HCT116 (cell line): ENCODE data around the gene SYNE2. TPM values are rescaled to one million over a fixed set of nuclear protein-coding genes. Genes with fewer than 3 reads are reported as not detected.

Source experiments
- ATAC-seq: fragments of 200-7000 bp; cut with Tn5 transposase; 2 replicates; pipeline ENCODE4 v1.9.1; 2020; ENCODE audit warnings: mild to moderate bottlenecking, moderate library complexity
- BruUV-seq: library from RNA; stranded (reverse); fragments of 400-500 nt; replicated peaks from 2 replicates; lab custom pipeline; 2021; lab: Mats Ljungman, UMichigan
- CTCF ChIA-PET: fragments of 300-600 bp; sonication (Branson Sonifier 250); formaldehyde crosslinking; loops from one replicate; lab custom pipeline; 2021; ENCODE audit warnings: antibody characterized with exemption; lab: Charles Lee
- POLR2A ChIA-PET: fragments of 300-600, 350-600 bp; sonication (Branson Sonifier 250); formaldehyde crosslinking; loops from one replicate; lab custom pipeline; 2021; ENCODE audit warnings: antibody characterized with exemption; lab: Charles Lee
- RAD21 ChIA-PET, 2 experiments: fragments of 300-600 bp; sonication (Branson Sonifier 250); formaldehyde crosslinking; loops; one replicate each; lab custom pipeline; 2023; ENCODE audit warnings: low total read pairs in 2 of 2; ENCODE audit not compliant: uncharacterized antibody in 2 of 2, unreplicated experiment in 2 of 2, low non-redundant PET in 1 of 2; lab: Charles Lee
- DNase-seq: peaks from one replicate; pipeline ENCODE4 v3.0.0-alpha.2; 2010; ENCODE audit warnings: low read depth, low spot score
- H2AFZ ChIP-seq: fragments of 200-600 bp; shearing (Covaris generic), sonication (generic); 2 replicates; pipeline ENCODE4 v1.6.1; 2017; ENCODE audit warnings: low read depth, mixed run types, mixed read lengths, antibody characterized with exemption, low read length; ENCODE audit not compliant: poor library complexity, severe bottlenecking
- H3K27ac ChIP-seq: 2 replicates; pipeline ENCODE4 v1.5.1; 2012; ENCODE audit warnings: low read depth, low read length
- H3K27me3 ChIP-seq: fragments of 200-600 bp; sonication (generic); 2 replicates; pipeline ENCODE4 v1.6.1; 2016; ENCODE audit warnings: mixed run types, low read length, mixed read lengths; ENCODE audit not compliant: insufficient read depth
- H3K36me3 ChIP-seq, 2 experiments: fragments of 200-500 bp in 1 of 2; fragments of 200-600 bp in 1 of 2; sonication (Bioruptor generic) in 1 of 2; sonication (generic) in 1 of 2; 2 replicates each; pipeline versions ENCODE4 v1.5.1 to v1.6.1; 2014 to 2016; ENCODE audit warnings: low read length in 2 of 2, inconsistent platforms in 1 of 2, mixed read lengths in 1 of 2, mixed run types in 1 of 2; ENCODE audit not compliant: insufficient read depth in 2 of 2, control insufficient read depth in 1 of 2
- H3K4me1 ChIP-seq, 2 experiments: fragments of 200-600 bp in 1 of 2; sonication (generic) in 1 of 2; 2 replicates each; pipeline versions ENCODE4 v1.5.1 to v1.6.1; 2012 to 2017; ENCODE audit warnings: low read length in 2 of 2, inconsistent platforms in 1 of 2, mild to moderate bottlenecking in 1 of 2, mixed read lengths in 1 of 2, mixed run types in 1 of 2, moderate library complexity in 1 of 2; ENCODE audit not compliant: insufficient read depth in 2 of 2, control insufficient read depth in 1 of 2
- H3K4me2 ChIP-seq: fragments of 200-600 bp; sonication (generic); 2 replicates; pipeline ENCODE4 v1.6.1; 2017; ENCODE audit warnings: mixed run types, low read length, mixed read lengths
- H3K4me3 ChIP-seq, 2 experiments: fragments of 200-600 bp in 1 of 2; sonication (generic) in 1 of 2; replicated peaks in 1 of 2; 2 replicates each; pipeline ENCODE4 v1.5.1; 2011 to 2016; ENCODE audit warnings: low read length in 2 of 2, control low read depth in 1 of 2, low read depth in 1 of 2, mild to moderate bottlenecking in 1 of 2, mixed read lengths in 1 of 2, mixed run types in 1 of 2
- H3K79me2 ChIP-seq: fragments of 200-600 bp; sonication (generic); 2 replicates; pipeline ENCODE4 v1.6.1; 2017; ENCODE audit warnings: mild to moderate bottlenecking, mixed run types, low read length, moderate library complexity, mixed read lengths; ENCODE audit not compliant: insufficient read depth
- H3K9ac ChIP-seq: fragments of 200-600 bp; sonication (generic); 2 replicates; pipeline ENCODE4 v1.6.1; 2016; ENCODE audit warnings: low read length, mixed read lengths
- H3K9me2 ChIP-seq: fragments of 200-600 bp; sonication (generic), shearing (Covaris generic); 2 replicates; pipeline ENCODE4 v1.6.1; 2017; ENCODE audit warnings: mixed run types, mild to moderate bottlenecking, moderate library complexity; ENCODE audit not compliant: insufficient read depth
- H3K9me3 ChIP-seq, 2 experiments: fragments of 200-500 bp in 1 of 2; fragments of 200-600 bp in 1 of 2; sonication (Bioruptor generic) in 1 of 2; sonication (generic) in 1 of 2; 2 replicates each; pipeline ENCODE4 v1.6.1; 2014 to 2017; ENCODE audit warnings: low read length in 2 of 2, mixed read lengths in 2 of 2, inconsistent platforms in 1 of 2, low read depth in 1 of 2, mild to moderate bottlenecking in 1 of 2, mixed run types in 1 of 2, moderate library complexity in 1 of 2; ENCODE audit not compliant: control insufficient read depth in 1 of 2, insufficient read depth in 1 of 2
- H4K20me1 ChIP-seq: fragments of 200-600 bp; sonication (generic), shearing (Covaris generic); 2 replicates; pipeline ENCODE4 v1.6.1; 2017; ENCODE audit warnings: mixed run types, mild to moderate bottlenecking, moderate library complexity; ENCODE audit not compliant: insufficient read depth
- CEBPB ChIP-seq: IDR thresholded peaks from 2 replicates; pipeline ENCODE4 v1.6.1; 2012; ENCODE audit warnings: low read depth
- EGR1 ChIP-seq: IDR thresholded peaks from 2 replicates; pipeline ENCODE4 v1.6.1; 2012; ENCODE audit warnings: low read depth
- EZH2 ChIP-seq: fragments of 200-600 bp; sonication (generic); IDR thresholded peaks from 2 replicates; pipeline ENCODE4 v1.6.1; 2017; ENCODE audit warnings: antibody characterized with exemption, mixed run types
- JUND ChIP-seq: IDR thresholded peaks from 2 replicates; pipeline ENCODE4 v1.6.1; 2012
- POLR2A ChIP-seq: IDR thresholded peaks from 2 replicates; pipeline ENCODE4 v1.7.0; 2011; ENCODE audit warnings: borderline replicate concordance; ENCODE audit not compliant: insufficient read depth, insufficient read length; ENCODE audit errors: extremely low read depth
- SRF ChIP-seq: IDR thresholded peaks from 2 replicates; pipeline ENCODE4 v1.6.1; 2012; ENCODE audit warnings: low read depth
- TCF7L2 ChIP-seq: IDR thresholded peaks from 2 replicates; pipeline ENCODE4 v1.7.0; 2011; ENCODE audit warnings: borderline replicate concordance, inconsistent platforms; ENCODE audit not compliant: insufficient read depth, insufficient read length; ENCODE audit errors: extremely low read depth
- YY1 ChIP-seq: IDR thresholded peaks from 2 replicates; pipeline ENCODE4 v1.6.1; 2011; ENCODE audit warnings: low read length, low read depth, moderate library complexity, mild to moderate bottlenecking; ENCODE audit not compliant: insufficient replicate concordance; ENCODE audit errors: extremely low read depth
- ZFX ChIP-seq: fragments of 450-650 bp; IDR thresholded peaks from 2 replicates; pipeline ENCODE4 v1.6.1; 2017
- intact Hi-C: fragments of 100-400 bp; cut with micrococcal nuclease; formaldehyde crosslinking; loops from 2 replicates; pipeline ENCODE4 v1.10.0; 2022
- total RNA-seq: library from RNA; stranded (reverse); gene quantifications from one replicate; pipeline ENCODE4 v1.2.1, GENCODE V29; 2021; ENCODE audit not compliant: unreplicated experiment
- TF ChIP-seq, protein P1 (sequence below), 3 experiments: fragments of 200-600 bp in 1 of 3; sonication (generic) in 1 of 3; IDR thresholded peaks in 2 of 3; conservative IDR thresholded peaks in 1 of 3; 2 replicates each; pipeline ENCODE4 v1.5.1; 2012 to 2017; ENCODE audit warnings: low read depth in 2 of 3, low read length in 2 of 3, antibody characterized with exemption in 1 of 3, borderline replicate concordance in 1 of 3, control low read depth in 1 of 3, mild to moderate bottlenecking in 1 of 3, mixed read lengths in 1 of 3, mixed run types in 1 of 3, moderate library complexity in 1 of 3; ENCODE audit not compliant: insufficient read depth in 1 of 3
- TF ChIP-seq, protein P2 (sequence below): IDR thresholded peaks from 2 replicates; pipeline ENCODE4 v1.6.1; 2012
- TF ChIP-seq, protein P3 (sequence below): IDR thresholded peaks from 2 replicates; pipeline ENCODE4 v1.6.1; 2011; ENCODE audit warnings: mild to moderate bottlenecking, low read length, moderate library complexity; ENCODE audit not compliant: insufficient replicate concordance; ENCODE audit errors: extremely low read depth
- TF ChIP-seq, protein P4 (sequence below): IDR thresholded peaks from 2 replicates; pipeline ENCODE4 v1.6.1; 2012; ENCODE audit warnings: low read depth
- TF ChIP-seq, protein P5 (sequence below): IDR thresholded peaks from 2 replicates; pipeline ENCODE4 v1.6.1; 2012

The SYNE2 gene
- total RNA-seq, 1 experiment from 2014 or later = 28.8 TPM

DNA sequence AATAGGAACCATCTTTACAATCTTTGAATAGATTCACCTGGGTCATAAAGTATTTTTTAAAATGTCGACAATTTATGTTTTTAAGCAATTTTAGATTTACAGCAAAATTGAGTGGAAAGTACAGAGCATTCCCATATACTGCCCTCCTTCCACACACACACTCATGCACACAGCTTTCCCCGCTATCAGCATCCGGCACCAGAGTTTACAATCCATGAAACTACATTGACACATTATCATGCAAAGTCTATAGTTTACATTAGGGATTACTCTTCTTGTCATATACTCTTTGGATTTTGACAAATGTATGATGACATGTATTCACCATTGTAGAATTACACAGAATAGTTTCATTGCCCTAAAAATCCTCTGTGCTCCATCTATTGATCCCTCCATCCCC is 9.0 kb upstream of the SYNE2 start:
- H3K4me1 ChIP-seq = no peaks in the 10 kb centered on the region
- H3K9ac ChIP-seq = no peak overlapping the region
- H2AFZ ChIP-seq = no peak overlapping the region
- no peaks in the 10 kb centered on the region for H3K79me2 ChIP-seq
- intact Hi-C loops = no loop called here
- ATAC-seq = no peak
- TF ChIP-seq TCF7L2 = no peak
- TF ChIP-seq, protein P1, sequence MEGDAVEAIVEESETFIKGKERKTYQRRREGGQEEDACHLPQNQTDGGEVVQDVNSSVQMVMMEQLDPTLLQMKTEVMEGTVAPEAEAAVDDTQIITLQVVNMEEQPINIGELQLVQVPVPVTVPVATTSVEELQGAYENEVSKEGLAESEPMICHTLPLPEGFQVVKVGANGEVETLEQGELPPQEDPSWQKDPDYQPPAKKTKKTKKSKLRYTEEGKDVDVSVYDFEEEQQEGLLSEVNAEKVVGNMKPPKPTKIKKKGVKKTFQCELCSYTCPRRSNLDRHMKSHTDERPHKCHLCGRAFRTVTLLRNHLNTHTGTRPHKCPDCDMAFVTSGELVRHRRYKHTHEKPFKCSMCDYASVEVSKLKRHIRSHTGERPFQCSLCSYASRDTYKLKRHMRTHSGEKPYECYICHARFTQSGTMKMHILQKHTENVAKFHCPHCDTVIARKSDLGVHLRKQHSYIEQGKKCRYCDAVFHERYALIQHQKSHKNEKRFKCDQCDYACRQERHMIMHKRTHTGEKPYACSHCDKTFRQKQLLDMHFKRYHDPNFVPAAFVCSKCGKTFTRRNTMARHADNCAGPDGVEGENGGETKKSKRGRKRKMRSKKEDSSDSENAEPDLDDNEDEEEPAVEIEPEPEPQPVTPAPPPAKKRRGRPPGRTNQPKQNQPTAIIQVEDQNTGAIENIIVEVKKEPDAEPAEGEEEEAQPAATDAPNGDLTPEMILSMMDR (IDR thresholded peaks at IDR 0.05 in 2 of 3, conservative IDR thresholded peaks at IDR 0.05 in 1 of 3; ENCODE audit: borderline replicate concordance in 1 of 3, insufficient read depth in 1 of 3, low read depth in 2 of 3, low read length in 2 of 3) = no peak
- TF ChIP-seq, protein P2, sequence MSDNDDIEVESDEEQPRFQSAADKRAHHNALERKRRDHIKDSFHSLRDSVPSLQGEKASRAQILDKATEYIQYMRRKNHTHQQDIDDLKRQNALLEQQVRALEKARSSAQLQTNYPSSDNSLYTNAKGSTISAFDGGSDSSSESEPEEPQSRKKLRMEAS = no peak
- TF ChIP-seq YY1 = no peak
- no peak for TF ChIP-seq SRF
- TF ChIP-seq, protein P3, sequence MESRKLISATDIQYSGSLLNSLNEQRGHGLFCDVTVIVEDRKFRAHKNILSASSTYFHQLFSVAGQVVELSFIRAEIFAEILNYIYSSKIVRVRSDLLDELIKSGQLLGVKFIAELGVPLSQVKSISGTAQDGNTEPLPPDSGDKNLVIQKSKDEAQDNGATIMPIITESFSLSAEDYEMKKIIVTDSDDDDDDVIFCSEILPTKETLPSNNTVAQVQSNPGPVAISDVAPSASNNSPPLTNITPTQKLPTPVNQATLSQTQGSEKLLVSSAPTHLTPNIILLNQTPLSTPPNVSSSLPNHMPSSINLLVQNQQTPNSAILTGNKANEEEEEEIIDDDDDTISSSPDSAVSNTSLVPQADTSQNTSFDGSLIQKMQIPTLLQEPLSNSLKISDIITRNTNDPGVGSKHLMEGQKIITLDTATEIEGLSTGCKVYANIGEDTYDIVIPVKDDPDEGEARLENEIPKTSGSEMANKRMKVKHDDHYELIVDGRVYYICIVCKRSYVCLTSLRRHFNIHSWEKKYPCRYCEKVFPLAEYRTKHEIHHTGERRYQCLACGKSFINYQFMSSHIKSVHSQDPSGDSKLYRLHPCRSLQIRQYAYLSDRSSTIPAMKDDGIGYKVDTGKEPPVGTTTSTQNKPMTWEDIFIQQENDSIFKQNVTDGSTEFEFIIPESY = no peak
- no peak for TF ChIP-seq EGR1
- TF ChIP-seq, protein P4, sequence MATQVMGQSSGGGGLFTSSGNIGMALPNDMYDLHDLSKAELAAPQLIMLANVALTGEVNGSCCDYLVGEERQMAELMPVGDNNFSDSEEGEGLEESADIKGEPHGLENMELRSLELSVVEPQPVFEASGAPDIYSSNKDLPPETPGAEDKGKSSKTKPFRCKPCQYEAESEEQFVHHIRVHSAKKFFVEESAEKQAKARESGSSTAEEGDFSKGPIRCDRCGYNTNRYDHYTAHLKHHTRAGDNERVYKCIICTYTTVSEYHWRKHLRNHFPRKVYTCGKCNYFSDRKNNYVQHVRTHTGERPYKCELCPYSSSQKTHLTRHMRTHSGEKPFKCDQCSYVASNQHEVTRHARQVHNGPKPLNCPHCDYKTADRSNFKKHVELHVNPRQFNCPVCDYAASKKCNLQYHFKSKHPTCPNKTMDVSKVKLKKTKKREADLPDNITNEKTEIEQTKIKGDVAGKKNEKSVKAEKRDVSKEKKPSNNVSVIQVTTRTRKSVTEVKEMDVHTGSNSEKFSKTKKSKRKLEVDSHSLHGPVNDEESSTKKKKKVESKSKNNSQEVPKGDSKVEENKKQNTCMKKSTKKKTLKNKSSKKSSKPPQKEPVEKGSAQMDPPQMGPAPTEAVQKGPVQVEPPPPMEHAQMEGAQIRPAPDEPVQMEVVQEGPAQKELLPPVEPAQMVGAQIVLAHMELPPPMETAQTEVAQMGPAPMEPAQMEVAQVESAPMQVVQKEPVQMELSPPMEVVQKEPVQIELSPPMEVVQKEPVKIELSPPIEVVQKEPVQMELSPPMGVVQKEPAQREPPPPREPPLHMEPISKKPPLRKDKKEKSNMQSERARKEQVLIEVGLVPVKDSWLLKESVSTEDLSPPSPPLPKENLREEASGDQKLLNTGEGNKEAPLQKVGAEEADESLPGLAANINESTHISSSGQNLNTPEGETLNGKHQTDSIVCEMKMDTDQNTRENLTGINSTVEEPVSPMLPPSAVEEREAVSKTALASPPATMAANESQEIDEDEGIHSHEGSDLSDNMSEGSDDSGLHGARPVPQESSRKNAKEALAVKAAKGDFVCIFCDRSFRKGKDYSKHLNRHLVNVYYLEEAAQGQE = no peak
- TF ChIP-seq JUND = no peak
- TF ChIP-seq, protein P5, sequence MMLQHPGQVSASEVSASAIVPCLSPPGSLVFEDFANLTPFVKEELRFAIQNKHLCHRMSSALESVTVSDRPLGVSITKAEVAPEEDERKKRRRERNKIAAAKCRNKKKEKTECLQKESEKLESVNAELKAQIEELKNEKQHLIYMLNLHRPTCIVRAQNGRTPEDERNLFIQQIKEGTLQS = no peak
- no peak for TF ChIP-seq EZH2
- TF ChIP-seq ZFX = no peak
- no peak for TF ChIP-seq CEBPB
- no peak for TF ChIP-seq POLR2A
- TF ChIP-seq, all 23 proteins: peak for 0
- ChIA-PET CTCF (no interaction called here), RAD21 (no interaction called here), POLR2A (no interaction called here)
- H3K27ac ChIP-seq = no peak overlapping the region
- no peaks in the 10 kb centered on the region for H3K27me3 ChIP-seq
- no peaks in the 10 kb centered on the region for H3K36me3 ChIP-seq
- no peaks in the 10 kb centered on the region for H3K9me3 ChIP-seq
- no peak for DNase-seq
- no peak overlapping the region for H3K4me3 ChIP-seq
- no peaks in the 10 kb centered on the region for H4K20me1 ChIP-seq
- H3K4me2 ChIP-seq = no peak overlapping the region
- no TSS peak for BruUV-seq
- no peaks in the 10 kb centered on the region for H3K9me2 ChIP-seq
